ENCODE results near the gene NCKAP5L.
"Not testable (repeated sequence)": the region's sequence is repeated elsewhere in the genome, so short reads cannot be mapped to it uniquely, and the experiment has no call there.

Gene NCKAP5L

DNA sequence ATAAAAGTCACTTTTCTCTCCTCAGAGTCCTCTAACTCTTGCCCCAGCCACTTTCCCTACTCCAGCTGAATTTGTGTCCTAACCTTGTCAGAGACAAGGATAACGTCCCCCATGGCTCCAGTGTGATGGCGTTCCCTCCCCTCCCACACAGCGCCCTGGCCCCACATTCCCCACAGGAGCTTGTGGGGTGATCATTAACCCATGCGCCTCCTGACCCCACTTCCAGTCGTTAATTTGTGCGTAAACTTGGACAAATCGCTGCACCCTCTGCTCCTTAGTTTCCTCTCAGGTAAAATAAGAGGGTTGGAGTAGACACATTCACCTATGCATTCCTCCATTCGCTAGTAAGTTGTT is 37.5 kb upstream of the NCKAP5L start:
- DNase-seq (ENCODE audit: low read depth): no peak

DNA sequence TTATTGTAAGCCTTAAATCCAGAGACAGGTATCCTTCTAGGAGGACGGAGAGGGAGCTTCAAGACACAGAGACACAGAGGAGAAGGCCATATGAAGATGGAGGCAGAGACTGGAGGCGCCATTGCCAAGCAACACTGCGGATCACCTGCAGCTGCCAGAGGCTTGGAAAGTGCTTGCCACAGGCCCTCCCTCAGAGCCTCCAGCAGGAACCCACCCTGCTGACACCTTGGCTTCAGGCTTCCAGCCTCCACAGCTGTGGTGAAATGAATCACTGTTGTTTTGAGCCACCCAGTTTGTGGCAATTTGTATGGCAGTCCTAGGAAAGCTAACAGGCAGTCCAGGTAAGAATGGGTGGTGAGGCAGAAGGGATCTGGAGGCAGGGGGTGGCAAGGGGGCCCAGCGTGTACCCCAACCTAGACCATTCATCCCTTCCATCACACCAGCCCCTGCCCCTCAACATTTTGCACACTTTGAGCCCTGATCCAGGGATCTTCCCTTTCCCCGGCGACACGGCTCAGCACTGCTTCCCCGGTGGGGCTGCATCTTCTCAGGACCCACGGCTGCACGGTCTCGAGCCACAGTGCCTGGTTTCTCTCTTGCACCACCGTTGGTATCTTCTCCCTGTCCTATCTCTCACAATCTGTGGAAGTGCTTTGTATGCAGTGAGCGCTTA is 37.0 kb upstream of the NCKAP5L start:
- DNase-seq (ENCODE audit: low read depth): no peak

DNA sequence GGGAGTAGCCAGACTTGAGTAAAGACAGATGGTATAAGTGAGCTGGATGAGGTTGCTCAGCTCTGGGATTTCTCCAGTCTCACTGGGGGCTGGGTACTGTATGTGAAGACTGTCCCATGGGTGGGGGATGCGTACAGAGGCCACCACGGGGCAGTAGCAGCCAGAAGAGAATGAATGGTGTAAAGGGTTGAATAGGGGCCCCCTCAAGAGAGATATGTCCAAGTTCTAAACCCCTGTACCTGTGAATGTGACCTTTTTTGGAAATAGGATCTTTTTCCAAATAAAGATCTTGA is 36.5 kb upstream of the NCKAP5L start:
- no peak for DNase-seq (ENCODE audit: low read depth)

DNA sequence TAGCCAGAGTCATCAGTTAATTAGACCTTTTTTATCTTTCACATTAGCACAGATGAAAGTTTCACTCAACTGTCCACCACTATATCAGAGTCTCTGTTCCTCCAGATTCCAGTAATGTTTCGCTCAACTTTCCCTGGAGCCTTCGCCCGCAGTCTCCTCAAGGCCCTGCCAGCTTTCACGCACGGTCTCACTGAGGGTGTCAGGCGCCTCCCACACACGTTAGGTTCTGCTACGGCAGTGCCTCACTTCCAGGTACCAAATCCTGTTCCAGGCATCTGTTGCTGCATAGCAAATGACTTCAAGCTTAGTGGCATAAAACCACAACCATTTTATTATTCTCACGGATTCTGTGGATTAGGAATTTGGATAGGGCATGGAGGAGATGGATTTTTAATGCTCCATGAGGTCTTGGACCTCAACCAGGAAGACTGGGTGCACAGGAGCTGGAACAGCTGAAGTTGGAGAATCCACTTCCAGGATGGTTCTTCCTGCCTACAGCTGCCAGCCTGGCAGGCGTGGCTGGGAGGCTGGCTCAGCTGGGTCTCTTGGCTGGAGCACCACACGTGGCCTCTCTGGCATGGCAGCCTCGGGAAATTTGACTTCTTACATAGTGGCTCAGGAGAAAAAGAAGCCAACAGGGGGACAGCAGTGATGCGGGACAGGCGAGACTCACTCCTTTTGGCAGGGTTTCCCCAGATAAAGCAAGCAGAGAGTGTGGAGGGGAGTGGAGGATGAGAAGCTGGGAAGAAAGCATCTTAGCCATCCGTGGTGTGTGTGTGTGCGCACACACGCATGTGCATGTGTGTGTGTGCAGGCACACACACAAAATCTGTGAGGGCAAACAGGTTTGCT is 36.0 kb upstream of the NCKAP5L start:
- no peak for DNase-seq (ENCODE audit: low read depth)

DNA sequence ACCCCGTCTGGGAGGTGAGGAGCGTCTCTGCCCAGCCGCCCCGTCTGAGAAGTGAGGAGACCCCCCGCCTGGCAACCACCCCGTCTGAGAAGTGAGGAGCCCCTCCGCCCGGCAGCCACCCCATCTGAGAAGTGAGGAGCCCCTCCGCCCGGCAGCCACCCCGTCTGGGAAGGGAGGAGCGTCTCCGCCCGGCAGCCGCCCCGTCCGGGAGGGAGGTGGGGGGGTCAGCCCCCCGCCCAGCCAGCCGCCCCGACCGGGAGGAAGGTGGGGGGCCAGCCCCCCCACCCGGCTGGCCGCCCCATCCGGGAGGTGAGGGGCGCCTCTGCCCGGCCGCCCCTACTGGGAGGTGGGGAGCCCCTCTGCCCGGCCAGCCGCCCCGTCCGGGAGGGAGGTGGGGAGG is 32.7 kb upstream of the NCKAP5L start:
- not testable (repeated sequence) for DNase-seq (ENCODE audit: low read depth)

DNA sequence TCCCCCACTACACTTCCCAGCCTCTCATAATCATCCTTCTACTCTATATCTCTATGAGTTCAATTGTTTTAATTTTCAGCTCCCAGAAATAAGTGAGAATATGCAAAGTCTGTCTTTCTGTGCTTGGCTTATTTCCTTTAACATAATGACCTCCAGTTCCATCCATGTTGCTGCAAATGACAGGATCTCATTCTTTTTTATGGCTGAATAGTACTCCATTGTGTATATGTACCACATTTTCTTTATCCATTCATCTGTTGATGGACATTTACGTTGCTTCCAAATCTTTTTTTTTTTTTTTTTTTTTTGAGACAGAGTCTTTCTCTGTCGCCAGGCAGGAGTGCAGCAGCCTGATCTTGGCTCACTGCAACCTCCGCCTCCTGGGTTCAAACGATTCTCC is 27.7 kb upstream of the NCKAP5L start:
- DNase-seq (ENCODE audit: low read depth): not testable (repeated sequence)

DNA sequence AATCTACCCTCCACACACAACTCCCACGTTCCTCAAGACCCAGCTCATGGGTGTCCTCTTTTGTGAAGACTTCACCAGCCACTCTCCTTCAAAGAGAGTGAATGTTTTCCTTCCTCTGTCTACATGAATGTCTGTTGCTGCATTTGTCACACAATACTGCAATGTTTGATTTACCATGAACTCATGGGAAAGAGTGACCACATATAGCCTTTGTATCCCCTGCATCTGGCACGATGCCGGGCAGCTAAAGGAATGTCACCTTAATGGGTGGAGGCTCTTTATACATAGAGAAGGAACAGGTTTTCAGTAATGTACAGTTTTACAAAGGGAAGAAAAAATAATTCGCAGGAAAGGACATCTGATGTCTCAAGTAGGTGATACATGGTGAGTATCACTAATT is 26.8 kb upstream of the NCKAP5L start:
- DNase-seq (ENCODE audit: low read depth): no peak

DNA sequence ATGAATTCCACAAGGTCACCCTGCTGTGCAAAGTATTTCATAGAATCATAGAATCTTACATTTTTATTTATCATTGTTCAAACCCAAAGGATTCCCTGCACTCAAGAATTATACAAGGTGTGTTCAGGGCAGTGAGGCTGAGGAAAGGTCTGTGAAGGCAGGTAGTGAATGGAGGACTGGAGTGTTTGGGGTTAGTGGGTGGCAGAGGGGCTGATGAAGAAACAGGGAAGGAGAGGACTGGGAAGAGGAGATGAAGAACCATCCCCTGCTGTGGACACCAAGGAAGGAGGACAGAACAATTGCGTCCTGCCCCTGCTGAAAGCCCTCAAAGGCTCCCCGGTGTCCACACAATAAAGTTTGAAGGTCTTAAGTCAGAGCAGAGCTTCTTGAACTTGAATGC is 25.5 kb upstream of the NCKAP5L start:
- no peak for DNase-seq (ENCODE audit: low read depth)

DNA sequence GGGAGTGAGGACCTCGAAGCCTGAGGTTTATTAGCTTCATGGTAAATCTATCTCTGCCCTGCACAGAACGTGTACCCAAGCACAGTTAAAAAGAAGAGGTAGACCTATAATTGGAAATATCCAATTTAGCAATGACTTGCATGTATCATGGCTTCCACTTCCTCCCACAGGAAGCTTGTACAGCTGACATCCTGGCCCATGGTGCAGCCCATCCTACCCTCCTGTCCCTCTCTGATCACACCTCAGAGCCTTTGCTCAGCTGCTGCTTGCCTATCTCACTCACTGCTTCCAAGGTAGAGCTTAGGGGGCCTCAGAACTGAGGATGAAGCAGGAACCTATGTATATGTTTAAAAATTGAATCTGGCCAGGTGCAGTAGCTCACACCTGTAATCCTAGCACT is 18.9 kb upstream of the NCKAP5L start:
- DNase-seq (ENCODE audit: low read depth): no peak

DNA sequence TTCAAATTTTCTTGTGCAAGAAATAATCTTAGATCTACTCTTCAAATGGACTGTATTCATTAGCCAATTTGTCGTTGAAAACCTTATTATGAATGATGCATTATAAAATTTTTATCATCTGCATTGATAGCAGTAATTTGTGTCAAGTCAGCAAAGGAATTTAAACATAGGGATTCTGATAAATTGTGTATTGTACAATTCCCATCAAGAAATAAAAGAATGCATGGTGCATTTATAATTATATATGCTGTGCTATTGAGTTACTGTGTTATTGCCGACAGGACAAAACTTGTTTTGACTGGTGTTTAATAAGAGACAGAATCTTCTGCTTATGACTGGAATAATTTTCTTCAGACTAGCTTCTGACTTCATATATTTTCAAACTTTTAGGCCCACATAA is 17.8 kb upstream of the NCKAP5L start:
- no peak for DNase-seq (ENCODE audit: low read depth)

DNA sequence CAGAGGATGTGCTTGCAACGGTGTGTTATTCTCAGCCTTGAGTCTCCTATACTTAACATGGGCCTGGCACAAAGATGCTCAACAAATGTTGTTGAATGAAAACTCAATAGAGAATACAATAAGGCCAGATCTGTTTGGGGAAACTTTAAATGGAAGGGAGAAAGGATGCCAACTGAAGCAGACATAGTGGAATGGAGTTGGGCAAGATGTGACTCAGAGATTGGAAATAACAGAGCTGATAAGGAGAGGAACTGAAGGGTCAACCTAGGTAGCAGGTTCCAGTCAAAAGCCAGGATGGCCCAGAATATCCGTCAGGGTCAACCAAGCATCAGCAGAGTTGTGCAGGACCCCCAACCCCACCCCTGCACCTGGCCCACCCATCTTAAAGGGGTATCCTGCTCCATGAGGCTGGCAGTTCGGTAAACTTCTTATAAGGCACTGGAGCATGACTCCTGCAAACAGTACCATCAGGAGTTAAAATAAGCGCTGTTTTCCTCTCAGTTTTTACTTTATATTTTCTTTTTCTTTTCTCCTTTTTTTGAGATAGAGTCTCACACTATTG is 15.7 kb upstream of the NCKAP5L start:
- DNase-seq (ENCODE audit: low read depth): no peak

DNA sequence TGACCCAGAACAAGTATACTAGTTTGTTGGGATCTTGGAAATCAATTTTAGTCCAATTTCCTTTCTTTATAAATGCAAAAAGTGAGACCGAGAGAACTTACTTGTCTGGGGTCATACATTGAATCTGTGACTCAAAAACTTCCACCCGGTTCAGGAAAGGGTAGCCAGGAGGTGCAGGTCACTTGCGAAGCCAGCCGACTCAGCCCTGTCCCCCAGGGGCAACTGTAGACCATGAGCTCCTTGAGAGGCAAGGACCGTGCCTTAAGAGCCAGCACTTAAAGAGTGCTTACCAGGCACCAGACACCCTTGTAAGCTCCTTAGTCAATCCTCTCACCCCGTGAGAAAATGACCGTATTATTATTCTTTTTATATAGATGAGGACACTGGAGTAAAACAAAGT is 15.2 kb upstream of the NCKAP5L start:
- DNase-seq (ENCODE audit: low read depth): no peak

DNA sequence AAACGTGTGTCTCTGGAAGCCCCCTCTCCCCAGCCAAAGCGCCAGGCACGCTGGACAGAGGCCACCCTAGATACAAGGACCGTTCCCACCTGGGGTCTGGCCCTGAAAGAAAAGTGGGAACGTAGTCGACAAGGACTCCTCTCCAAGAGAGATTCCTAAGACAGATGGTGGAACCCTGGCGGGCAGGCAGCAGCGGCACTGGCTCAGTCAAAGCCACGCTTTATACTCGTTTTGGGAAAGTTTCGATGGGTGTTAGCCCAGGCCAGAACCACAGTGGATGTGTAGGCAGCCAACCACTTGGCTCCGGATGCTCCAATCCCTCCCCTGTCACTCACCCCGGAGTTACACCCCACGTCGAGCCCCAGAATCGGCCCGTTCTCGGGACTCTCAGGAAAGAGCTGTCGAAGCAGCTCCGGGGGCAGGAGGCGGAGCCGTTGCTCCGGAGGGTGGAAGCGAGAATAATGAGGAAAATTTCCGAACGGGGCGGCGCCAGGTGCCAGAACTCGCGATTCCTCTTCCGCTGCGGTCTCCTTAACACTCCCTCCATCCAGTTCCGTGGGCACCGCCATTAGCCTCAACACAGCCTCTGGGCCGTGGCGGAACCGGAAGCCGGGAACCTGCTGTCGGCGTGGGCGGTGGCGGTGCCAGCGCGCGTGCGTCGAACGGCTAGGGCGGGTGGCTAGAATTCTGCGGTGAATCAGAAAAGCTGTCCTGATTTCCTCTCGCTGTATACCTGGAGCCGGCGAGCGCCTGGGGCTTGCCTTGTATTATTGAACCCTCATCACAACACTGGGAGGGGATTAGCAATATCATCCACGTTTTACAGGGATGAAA is 14.5 kb upstream of the NCKAP5L start, which contains the start of gene BCDIN3D:
Gene BCDIN3D, minus strand, starts transcription at position 588 of the 834 bp plus-strand sequence. Its CDS starts 19 bp downstream, at position 569.
- peak; percentile 95 for DNase-seq (ENCODE audit: low read depth)

DNA sequence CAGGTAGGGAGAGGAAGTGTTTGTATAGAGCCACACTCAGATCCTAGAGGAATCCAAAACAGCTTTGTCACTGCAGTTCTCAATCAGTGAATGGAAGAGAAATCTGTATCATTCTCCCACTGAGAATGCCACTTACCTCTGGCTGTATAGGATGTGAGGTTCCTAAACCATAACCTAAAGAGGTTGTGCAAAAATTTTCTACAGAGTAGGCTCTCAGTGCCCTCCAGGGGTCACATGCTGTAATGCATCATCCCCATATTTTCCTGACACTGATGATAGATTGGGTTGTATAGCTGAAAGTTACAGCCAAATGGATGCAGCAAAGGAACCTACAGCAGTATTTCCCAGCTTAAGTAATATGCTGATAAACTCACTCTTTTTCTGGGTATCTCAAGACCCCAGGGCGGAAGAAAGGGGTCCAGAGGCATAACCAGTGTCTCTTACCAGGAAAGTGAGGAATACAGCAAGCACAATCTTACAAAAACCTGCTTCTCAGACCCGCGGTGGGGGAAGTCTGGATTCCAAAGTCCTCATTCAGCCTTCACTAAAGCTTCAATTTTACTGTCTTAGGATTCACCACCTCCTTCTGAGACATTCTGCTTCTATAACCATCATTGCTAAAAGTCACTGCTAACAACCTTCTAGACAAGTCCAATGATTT is 10.9 kb upstream of the NCKAP5L start:
- DNase-seq (ENCODE audit: low read depth): peak; percentile 46

DNA sequence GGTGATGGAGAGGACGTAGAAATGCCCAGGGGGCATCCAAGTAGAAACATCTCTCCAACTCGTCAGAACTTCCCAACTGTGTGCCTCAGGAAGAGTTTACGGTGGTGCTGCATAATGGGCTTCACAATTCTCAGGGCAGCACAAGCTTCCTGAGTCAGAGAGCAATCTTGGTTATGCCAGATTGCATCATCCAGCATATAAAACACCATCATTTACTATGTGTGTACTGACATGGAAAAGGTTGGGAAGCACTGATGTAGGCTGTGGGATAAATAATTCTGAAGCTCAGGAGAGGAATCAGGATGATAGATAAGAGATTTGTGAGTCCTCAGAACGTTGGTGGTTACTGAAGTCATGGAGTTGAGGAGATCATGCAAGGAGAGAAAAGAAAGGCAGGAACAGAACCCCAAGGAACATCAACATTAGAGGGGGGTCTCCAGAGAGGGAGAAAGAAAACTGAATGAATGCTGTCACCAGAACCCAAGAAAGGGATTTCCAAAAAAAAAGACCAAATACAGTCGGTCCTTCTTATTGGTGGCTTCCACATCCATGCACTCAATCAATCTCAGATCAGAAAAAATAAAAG is 4.7 kb upstream of the NCKAP5L start:
- peak; percentile 73 for DNase-seq (ENCODE audit: low read depth)

DNA sequence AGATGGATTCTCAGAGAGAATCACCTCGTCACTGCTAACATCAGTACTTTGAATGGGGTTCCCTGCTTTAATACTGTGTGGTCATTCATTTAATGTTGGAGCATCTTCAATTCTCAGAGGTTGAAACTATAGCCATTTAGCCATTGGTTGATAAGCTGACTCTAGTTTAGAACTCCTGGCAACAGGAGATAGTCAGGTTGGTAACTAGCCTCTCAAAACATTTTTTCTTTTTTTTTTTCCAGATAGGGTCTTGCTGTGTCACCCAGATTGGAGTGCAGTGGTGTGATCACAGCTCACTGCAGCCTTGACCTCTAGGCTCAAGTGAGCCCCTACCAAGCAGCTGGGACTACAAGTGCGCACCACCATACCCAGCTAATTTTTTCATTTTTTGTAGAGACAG is 3.5 kb upstream of the NCKAP5L start:
- no peak for DNase-seq (ENCODE audit: low read depth)

DNA sequence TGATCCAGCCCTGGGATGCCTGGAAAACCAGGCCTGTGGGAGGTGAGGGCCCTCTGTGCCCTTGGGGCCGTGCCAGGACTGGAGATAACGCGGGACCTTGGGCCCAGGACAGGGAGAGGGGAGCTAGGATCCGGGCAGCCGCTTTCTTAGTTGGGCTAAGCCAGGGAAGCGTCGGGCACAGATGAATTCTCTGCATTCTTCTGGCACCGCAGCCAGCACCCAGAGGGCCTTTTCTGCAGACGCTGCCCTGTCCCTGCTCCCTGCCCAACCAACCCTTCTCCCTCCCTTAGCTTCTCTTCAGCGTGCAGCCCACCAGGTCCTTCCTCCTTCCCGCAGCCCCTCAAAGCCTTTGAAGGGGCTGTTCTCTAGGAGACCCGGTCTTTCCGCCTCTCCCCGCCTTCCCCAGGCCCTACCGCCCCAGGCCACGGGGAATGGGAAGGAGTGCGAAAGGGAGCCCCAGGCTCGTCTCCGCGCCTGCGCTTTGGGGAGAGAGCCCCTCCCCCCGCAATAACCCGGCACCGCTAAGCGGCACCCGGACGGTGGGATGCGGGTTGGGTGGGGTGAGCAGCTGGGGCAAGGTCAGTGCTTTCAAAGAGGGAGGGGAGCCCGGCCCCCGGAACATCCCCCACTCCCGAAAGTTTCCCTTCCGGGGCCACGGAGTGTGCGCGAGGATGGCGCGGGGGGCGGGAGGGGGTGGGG is 663 bp downstream of the NCKAP5L start:
- peak; percentile 66 for DNase-seq (ENCODE audit: low read depth)

DNA sequence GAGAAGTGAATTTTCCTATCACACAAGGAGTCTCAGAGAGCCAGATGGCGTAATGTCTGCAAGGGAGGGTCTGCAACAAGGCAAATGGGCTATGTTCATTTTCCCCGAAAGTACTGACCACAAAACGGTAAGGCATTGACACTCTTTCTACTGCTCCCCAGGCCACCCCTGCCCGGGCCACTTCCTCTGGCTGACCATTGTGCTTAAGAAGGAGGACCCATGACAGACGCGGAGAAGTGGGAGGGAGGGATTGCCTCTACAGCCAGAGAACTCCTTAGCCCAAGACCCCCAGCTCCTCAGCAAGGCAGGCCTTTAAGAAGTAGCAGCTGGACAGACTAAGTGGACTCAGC is 1.2 kb downstream of the NCKAP5L start:
- no peak for DNase-seq (ENCODE audit: low read depth)

DNA sequence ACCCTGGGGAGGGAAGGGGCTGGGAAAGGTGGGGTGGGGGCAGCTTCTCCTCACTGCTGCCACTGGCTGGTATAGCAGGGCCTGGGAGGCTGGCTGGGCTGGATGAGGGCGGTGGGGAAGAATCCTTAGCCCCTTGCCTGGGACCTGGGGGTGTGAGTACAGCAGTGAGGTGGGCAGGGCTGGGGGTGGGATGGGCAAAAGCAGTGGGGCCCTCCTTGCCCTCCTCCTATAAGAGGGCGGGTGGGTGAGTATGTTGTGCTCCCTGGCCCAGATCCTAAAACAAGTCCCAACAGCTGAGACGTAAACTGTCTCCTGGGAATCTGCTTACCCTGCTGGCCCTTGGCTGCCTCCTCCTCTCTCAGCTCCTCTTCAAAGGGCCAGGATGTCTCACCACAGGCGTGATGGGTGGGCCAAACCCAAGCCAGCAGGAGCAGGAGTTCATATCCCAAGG is 2.2 kb downstream of the NCKAP5L start:
- no peak for DNase-seq (ENCODE audit: low read depth)

DNA sequence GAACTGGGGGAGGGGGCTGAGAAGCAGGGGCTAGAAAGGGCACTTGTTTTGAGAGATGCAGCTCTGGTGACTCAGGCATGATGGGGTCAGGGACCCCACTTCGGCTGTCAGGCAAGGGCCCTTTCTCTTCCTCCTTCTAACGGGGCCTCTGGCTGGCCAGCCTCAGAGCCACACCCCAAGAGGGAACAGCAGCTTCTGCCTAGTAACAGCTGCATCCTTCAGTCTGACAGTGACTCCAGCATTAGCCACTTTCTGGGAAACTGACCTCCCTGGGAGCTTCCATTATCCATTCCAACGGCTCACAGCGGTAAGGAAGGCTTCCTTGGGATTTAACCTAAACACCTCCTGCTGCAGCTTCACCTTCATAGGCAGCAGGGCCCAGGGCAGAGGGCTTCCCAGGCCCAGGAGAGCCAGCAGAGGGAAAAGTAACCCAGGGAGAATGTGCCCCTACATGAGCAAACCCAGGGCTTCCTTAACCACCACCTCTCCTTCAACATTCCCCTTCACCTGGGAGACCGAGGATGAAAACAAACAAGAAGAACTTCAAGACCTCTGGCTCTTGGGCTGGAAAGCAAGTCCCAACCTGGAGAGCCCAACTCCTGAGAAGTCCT is 2.7 kb downstream of the NCKAP5L start:
- DNase-seq (ENCODE audit: low read depth): peak; percentile 72

DNA sequence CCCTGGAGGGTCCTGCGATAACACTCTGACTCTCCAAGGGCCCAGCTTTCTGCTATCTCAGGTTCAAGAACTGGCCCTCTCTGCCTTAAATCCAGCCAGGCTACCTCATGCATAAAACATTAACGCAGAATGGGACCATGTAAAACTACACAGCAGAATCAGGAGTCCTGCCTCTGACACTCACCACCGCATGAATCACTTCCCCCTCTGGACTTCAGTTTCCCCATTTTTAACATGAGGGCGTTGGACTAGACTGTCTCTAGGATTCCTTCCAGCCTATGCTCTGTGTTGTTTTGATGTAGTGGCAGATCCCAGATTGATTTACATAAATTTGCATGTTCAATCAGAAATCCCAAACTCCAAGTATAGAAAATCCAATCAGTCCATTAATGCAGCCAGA is 3.3 kb downstream of the NCKAP5L start:
- DNase-seq (ENCODE audit: low read depth): peak; percentile 85
